K562 (cell line): ENCODE data around the gene APC. TPM values are rescaled to one million over a fixed set of nuclear protein-coding genes. Genes with fewer than 3 reads are reported as not detected.

Experiments used
- CXXC5 ChIP-seq: fragments of 250-450 bp; sonication (Bioruptor Pico); IDR thresholded peaks from 2 replicates; pipeline ENCODE4 v1.8.0; 2022; ENCODE audit warnings: inconsistent platforms, mild to moderate bottlenecking, moderate library complexity
- HIVEP1 ChIP-seq: fragments of 250-450 bp; sonication (Bioruptor Pico); IDR thresholded peaks from 2 replicates; pipeline ENCODE4 v1.4.0; 2020; ENCODE audit warnings: mild to moderate bottlenecking
- MYNN ChIP-seq, 2 experiments: sonication (generic); formaldehyde crosslinking in 1 of 2; IDR thresholded peaks; 2 replicates each; pipeline versions ENCODE4 v1.5.0 to v1.6.1; 2016 to 2020; ENCODE audit warnings: antibody characterized with exemption in 1 of 2, missing genetic modification reagents in 1 of 2
- PHB2 ChIP-seq: fragments of 450-650 bp; IDR thresholded peaks from 2 replicates; pipeline ENCODE4 v1.6.1; 2017; ENCODE audit warnings: low read depth
- SOX6 ChIP-seq: fragments of 450-650 bp; IDR thresholded peaks from 2 replicates; pipeline ENCODE4 v1.6.1; 2014; ENCODE audit warnings: mild to moderate bottlenecking
- TBP ChIP-seq: optimal IDR thresholded peaks from 2 replicates; pipeline ENCODE3; 2011; ENCODE audit warnings: low read depth, low read length, improper control_type of control experiment
- TGIF2 ChIP-seq: sonication (generic); formaldehyde crosslinking; IDR thresholded peaks from 2 replicates; pipeline ENCODE4 v1.8.1; 2022; ENCODE audit warnings: mild to moderate bottlenecking, missing genetic modification reagents, moderate library complexity
- ZNF280A ChIP-seq: fragments of 450-650 bp; IDR thresholded peaks from 2 replicates; pipeline ENCODE4 v1.6.1; 2018; ENCODE audit warnings: mild to moderate bottlenecking, low read depth; ENCODE audit not compliant: partially characterized antibody
- ZNF592 ChIP-seq: fragments of 450-650 bp; IDR thresholded peaks from 2 replicates; pipeline ENCODE4 v1.6.1; 2017; ENCODE audit warnings: antibody characterized with exemption, mild to moderate bottlenecking
- polyA plus RNA-seq, 8 experiments: library from polyadenylated mRNA; depleted of rRNA in 4 of 8; stranded (reverse) in 5 of 8; unstranded in 3 of 8; fragments of >200 nt; fragmentation: Nextera tagmentation in 2 of 8; fragmentation: Illumina TruSeq in 1 of 8; extraction: Ambion mirVana in 2 of 8; extraction: Trizol in 1 of 8; gene quantifications; 2 replicates each; pipeline versions ENCODE4 v1.2.1 to v1.2.3, GENCODE V29; 2011 to 2014; ENCODE audit warnings: inconsistent platforms in 1 of 8, missing spikeins in 1 of 8
- total RNA-seq, 7 experiments: library from RNA; depleted of rRNA in 6 of 7; stranded (reverse); fragments of >200 nt in 6 of 7; fragmentation: Illumina TruSeq in 2 of 7; extraction: Trizol in 2 of 7; gene quantifications; 2 replicates each; pipeline versions ENCODE4 v1.2.1 to v1.2.3, GENCODE V29; 2011 to 2021; ENCODE audit warnings: low replicate concordance in 1 of 7
- TF ChIP-seq, protein P1 (sequence below): IDR thresholded peaks from 3 replicates; pipeline ENCODE4 v1.6.1; 2011; ENCODE audit warnings: borderline replicate concordance, mild to moderate bottlenecking, moderate library complexity; ENCODE audit not compliant: insufficient read length; ENCODE audit errors: extremely low read depth

APC gene
- total and polyA plus RNA-seq, 9 of the 15 experiments (the other 6 are each of a cell fraction or from before 2014, with no cell fraction given), result 5.7 to 29.5 (median 15.4) TPM

DNA sequence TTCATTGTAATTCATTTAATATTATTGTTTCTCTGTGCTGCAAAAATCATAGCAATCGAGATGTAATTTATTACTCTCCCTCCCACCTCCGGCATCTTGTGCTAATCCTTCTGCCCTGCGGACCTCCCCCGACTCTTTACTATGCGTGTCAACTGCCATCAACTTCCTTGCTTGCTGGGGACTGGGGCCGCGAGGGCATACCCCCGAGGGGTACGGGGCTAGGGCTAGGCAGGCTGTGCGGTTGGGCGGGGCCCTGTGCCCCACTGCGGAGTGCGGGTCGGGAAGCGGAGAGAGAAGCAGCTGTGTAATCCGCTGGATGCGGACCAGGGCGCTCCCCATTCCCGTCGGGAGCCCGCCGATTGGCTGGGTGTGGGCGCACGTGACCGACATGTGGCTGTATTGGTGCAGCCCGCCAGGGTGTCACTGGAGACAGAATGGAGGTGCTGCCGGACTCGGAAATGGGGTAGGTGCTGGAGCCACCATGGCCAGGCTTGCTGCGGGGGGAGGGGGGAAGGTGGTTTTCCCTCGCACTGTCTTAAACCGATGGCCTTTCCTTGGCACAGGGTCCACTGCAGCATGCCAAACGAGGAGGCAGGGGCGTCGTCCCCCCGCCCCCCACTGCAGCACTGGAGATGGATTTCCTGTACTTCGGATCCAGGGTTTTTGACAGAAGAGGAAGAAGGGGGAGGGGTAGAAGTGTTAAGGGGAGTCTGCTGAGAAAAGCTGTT, at the start of gene APC (continued):
- TF ChIP-seq, protein P1, sequence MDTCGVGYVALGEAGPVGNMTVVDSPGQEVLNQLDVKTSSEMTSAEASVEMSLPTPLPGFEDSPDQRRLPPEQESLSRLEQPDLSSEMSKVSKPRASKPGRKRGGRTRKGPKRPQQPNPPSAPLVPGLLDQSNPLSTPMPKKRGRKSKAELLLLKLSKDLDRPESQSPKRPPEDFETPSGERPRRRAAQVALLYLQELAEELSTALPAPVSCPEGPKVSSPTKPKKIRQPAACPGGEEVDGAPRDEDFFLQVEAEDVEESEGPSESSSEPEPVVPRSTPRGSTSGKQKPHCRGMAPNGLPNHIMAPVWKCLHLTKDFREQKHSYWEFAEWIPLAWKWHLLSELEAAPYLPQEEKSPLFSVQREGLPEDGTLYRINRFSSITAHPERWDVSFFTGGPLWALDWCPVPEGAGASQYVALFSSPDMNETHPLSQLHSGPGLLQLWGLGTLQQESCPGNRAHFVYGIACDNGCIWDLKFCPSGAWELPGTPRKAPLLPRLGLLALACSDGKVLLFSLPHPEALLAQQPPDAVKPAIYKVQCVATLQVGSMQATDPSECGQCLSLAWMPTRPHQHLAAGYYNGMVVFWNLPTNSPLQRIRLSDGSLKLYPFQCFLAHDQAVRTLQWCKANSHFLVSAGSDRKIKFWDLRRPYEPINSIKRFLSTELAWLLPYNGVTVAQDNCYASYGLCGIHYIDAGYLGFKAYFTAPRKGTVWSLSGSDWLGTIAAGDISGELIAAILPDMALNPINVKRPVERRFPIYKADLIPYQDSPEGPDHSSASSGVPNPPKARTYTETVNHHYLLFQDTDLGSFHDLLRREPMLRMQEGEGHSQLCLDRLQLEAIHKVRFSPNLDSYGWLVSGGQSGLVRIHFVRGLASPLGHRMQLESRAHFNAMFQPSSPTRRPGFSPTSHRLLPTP, result no peak
- TF ChIP-seq TBP (peak; percentile 83), CXXC5 (CRISPR knock-in tag) (peak; percentile 80), PHB2 (no peak), SOX6 (no peak), TGIF2 (CRISPR knock-in tag) (0 out of 2 replicates have a peak, but pooled peaks have one; percentile 33), MYNN (IDR thresholded peaks at IDR 0.05) (no peak), MYNN (CRISPR knock-in tag; IDR thresholded peaks at IDR 0.05) (no peak), HIVEP1 (CRISPR knock-in tag) (no peak), ZNF280A (no peak), ZNF592 (peak; percentile 63)
